ENCODE data around the gene CCER1.

DNA sequence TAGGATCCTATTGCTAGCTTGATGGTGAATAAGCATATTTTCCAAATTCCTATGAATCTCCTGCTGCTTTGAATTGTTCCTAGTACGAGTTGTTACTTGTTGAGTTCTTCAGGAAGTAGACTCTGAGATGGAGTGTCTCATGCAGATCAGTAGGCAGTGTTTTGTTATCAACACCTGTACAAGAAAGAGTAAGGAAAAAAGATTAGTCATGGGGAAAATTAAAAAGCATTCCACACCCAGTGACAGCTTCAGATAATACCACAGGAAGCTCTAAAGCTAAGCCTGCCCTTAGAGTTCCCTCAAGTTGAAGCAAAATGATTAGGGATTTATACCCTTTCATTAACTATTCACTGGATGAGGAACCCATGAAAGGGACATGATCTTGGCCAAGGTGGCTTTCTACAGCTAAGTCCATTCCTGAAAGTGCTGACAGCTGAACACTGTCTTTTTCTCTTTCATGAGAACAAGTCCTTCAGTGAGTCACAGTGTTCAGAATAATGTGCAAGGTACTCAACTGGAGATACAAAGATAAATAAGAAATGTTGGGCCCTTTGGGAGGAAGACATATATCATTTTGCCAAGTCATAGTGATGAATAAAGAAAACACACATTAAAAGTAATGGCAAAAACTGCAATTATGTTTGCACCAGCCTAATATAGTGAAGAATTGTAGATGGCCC, 49.1 kb downstream of the CCER1 start:
- TF ChIP-seq, protein P1, sequence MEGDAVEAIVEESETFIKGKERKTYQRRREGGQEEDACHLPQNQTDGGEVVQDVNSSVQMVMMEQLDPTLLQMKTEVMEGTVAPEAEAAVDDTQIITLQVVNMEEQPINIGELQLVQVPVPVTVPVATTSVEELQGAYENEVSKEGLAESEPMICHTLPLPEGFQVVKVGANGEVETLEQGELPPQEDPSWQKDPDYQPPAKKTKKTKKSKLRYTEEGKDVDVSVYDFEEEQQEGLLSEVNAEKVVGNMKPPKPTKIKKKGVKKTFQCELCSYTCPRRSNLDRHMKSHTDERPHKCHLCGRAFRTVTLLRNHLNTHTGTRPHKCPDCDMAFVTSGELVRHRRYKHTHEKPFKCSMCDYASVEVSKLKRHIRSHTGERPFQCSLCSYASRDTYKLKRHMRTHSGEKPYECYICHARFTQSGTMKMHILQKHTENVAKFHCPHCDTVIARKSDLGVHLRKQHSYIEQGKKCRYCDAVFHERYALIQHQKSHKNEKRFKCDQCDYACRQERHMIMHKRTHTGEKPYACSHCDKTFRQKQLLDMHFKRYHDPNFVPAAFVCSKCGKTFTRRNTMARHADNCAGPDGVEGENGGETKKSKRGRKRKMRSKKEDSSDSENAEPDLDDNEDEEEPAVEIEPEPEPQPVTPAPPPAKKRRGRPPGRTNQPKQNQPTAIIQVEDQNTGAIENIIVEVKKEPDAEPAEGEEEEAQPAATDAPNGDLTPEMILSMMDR (IDR thresholded peaks at IDR 0.05), result no peak
- TF ChIP-seq POLR2AphosphoS5 (IDR thresholded peaks at IDR 0.05), result no peak

All from esophagus muscularis mucosa (tissue), 3 donors.